Endothelial cell of umbilical vein (primary cell): ENCODE measurements around the gene XPNPEP2. TPM values are rescaled to one million over a fixed set of nuclear protein-coding genes. Genes with fewer than 3 reads are reported as not detected.

Experiments used
- BruUV-seq: library from RNA; stranded (reverse); fragments of 400-500 nt; replicated peaks from 2 replicates; lab custom pipeline; 2021; lab: Mats Ljungman, UMichigan
- CTCF ChIA-PET: fragments of 300-600, 350-600 bp; sonication (Branson Sonifier 250); formaldehyde crosslinking; loops from one replicate; lab custom pipeline; 2021; ENCODE audit warnings: antibody characterized with exemption, inconsistent platforms; lab: Charles Lee
- POLR2A ChIA-PET: fragments of 300-600, 350-600 bp; sonication (Branson Sonifier 250); formaldehyde crosslinking; loops from one replicate; lab custom pipeline; 2021; ENCODE audit warnings: antibody characterized with exemption, inconsistent platforms; lab: Charles Lee
- DNase-seq: peaks from one replicate; pipeline ENCODE4 v3.0.0-alpha.2; 2011; ENCODE audit warnings: low read depth, low spot score
- FAIRE-seq: peaks from 2 replicates; lab custom pipeline; 2011; peaks lifted over from hg19 to GRCh38; lab: Jason Lieb, UNC
- H2AFZ ChIP-seq: 2 replicates; pipeline ENCODE4 v1.6.0; 2012; ENCODE audit warnings: low read depth, low read length, control low read depth, inconsistent platforms
- H3K27ac ChIP-seq: 2 replicates; pipeline ENCODE4 v1.5.1; 2011; ENCODE audit warnings: low read depth, mild to moderate bottlenecking, control low read depth, low read length, moderate library complexity; ENCODE audit not compliant: insufficient read depth
- H3K27me3 ChIP-seq, 2 experiments: 2 replicates each; pipeline versions ENCODE4 v1.6.0 to v1.6.1; 2011; ENCODE audit warnings: low read length in 2 of 2, mixed read lengths in 1 of 2; ENCODE audit not compliant: control insufficient read depth in 2 of 2, insufficient read depth in 2 of 2
- H3K36me3 ChIP-seq, 2 experiments: 2 replicates in 1 of 2; 3 replicates in 1 of 2; pipeline ENCODE4 v1.5.1; 2011; ENCODE audit warnings: low read length in 2 of 2, mild to moderate bottlenecking in 1 of 2, moderate library complexity in 1 of 2; ENCODE audit not compliant: control insufficient read depth in 2 of 2, insufficient read depth in 2 of 2; ENCODE audit errors: extremely low read depth in 1 of 2
- H3K4me1 ChIP-seq: 3 replicates; pipeline ENCODE4 v1.5.1; 2011; ENCODE audit warnings: mild to moderate bottlenecking, low read length; ENCODE audit not compliant: control insufficient read depth, insufficient read depth; ENCODE audit errors: extremely low read depth
- H3K4me2 ChIP-seq: 2 replicates; pipeline ENCODE4 v1.6.1; 2011; ENCODE audit warnings: low read length, control low read depth, mixed read lengths; ENCODE audit not compliant: insufficient read depth
- H3K4me3 ChIP-seq, 3 experiments: fragments of 200-600 bp in 1 of 3; sonication (generic), shearing (Covaris generic) in 1 of 3; replicated peaks in 1 of 3; 2 replicates each; pipeline ENCODE4 v1.5.1; 2011 to 2016; ENCODE audit warnings: control low read depth in 3 of 3, low read length in 3 of 3, mild to moderate bottlenecking in 2 of 3, inconsistent platforms in 1 of 3, low read depth in 1 of 3, moderate library complexity in 1 of 3; ENCODE audit not compliant: insufficient read depth in 1 of 3
- H3K79me2 ChIP-seq: 2 replicates; pipeline ENCODE4 v1.6.0; 2012; ENCODE audit warnings: low read length, inconsistent platforms; ENCODE audit not compliant: control insufficient read depth, insufficient read depth
- H3K9ac ChIP-seq: replicated peaks from 2 replicates; pipeline ENCODE3; 2011; ENCODE audit warnings: low read length, control low read depth; ENCODE audit not compliant: insufficient read depth; ENCODE audit errors: extremely low read depth
- H3K9me1 ChIP-seq: replicated peaks from 3 replicates; pipeline ENCODE4 v1.6.0; 2011; ENCODE audit warnings: mild to moderate bottlenecking, low read length; ENCODE audit not compliant: control insufficient read depth, insufficient read depth; ENCODE audit errors: extremely low read depth
- H3K9me3 ChIP-seq: replicated peaks from 2 replicates; pipeline ENCODE4 v1.5.1; 2012; ENCODE audit warnings: low read length, inconsistent platforms; ENCODE audit not compliant: control insufficient read depth, insufficient read depth
- H4K20me1 ChIP-seq: replicated peaks from 2 replicates; pipeline ENCODE3; 2011; ENCODE audit warnings: mild to moderate bottlenecking, low read length; ENCODE audit not compliant: control insufficient read depth, insufficient read depth; ENCODE audit errors: extremely low read depth
- EZH2 ChIP-seq: IDR thresholded peaks from 2 replicates; pipeline ENCODE4 v1.6.1; 2012; ENCODE audit warnings: borderline replicate concordance, low read depth, mild to moderate bottlenecking, moderate library complexity, low read length, inconsistent platforms; ENCODE audit not compliant: severe bottlenecking
- FOS ChIP-seq: IDR thresholded peaks from 2 replicates; pipeline ENCODE4 v1.6.1; 2011; ENCODE audit warnings: mild to moderate bottlenecking, low read length, moderate library complexity, borderline replicate concordance; ENCODE audit not compliant: insufficient read depth
- GATA2 ChIP-seq: IDR thresholded peaks from 2 replicates; pipeline ENCODE4 v1.7.0; 2011; ENCODE audit warnings: low read depth, mild to moderate bottlenecking, moderate library complexity, mixed read lengths, low read length; ENCODE audit not compliant: insufficient read length, insufficient read depth
- JUN ChIP-seq: IDR thresholded peaks from 2 replicates; pipeline ENCODE4 v1.6.1; 2011; ENCODE audit warnings: borderline replicate concordance, low read depth; ENCODE audit not compliant: insufficient read length, insufficient read depth
- MAX ChIP-seq: IDR thresholded peaks from 2 replicates; pipeline ENCODE4 v1.6.1; 2011; ENCODE audit not compliant: insufficient read depth, insufficient read length
- MYC ChIP-seq: IDR thresholded peaks from one replicate; pipeline ENCODE4 v1.6.1; 2011; ENCODE audit warnings: mild to moderate bottlenecking, low read depth, low read length
- POLR2A ChIP-seq: IDR thresholded peaks from 2 replicates; pipeline ENCODE4 v1.6.1; 2012; ENCODE audit warnings: low read depth, mild to moderate bottlenecking, control low read depth, low read length
- POLR2AphosphoS5 ChIP-seq: IDR thresholded peaks from 2 replicates; pipeline ENCODE4 v1.6.1; 2012; ENCODE audit warnings: low read depth, mild to moderate bottlenecking, control low read depth, low read length, moderate library complexity; ENCODE audit not compliant: insufficient read depth
- dilution Hi-C: fragments of 300-500 bp; cut with MboI; formaldehyde crosslinking; loops from one replicate; pipeline ENCODE4 v1.15.0; 2019; ENCODE audit warnings: low sequenced_read_pairs; ENCODE audit not compliant: extremely low pct_ligation_motif_present
- intact Hi-C: fragments of 100-400 bp; cut with micrococcal nuclease; formaldehyde crosslinking; loops from one replicate; pipeline ENCODE4 v1.10.0; 2022
- polyA plus RNA-seq, 4 experiments: library from polyadenylated mRNA; depleted of rRNA in 3 of 4; stranded (reverse) in 3 of 4; unstranded in 1 of 4; fragments of >200 nt; gene quantifications; 2 replicates each; pipeline versions ENCODE4 v1.2.1 to v1.2.3, GENCODE V29; 2011 to 2012; ENCODE audit warnings: missing spikeins in 1 of 4
- total RNA-seq: library from RNA; stranded (reverse); gene quantifications from 2 replicates; pipeline ENCODE4 v1.2.3, GENCODE V29; 2021
- TF ChIP-seq, protein P1 (sequence below), 2 donors: IDR thresholded peaks; 1 replicate in 1 of 2; 2 replicates in 1 of 2; pipeline ENCODE4 v1.5.1; 2011; ENCODE audit warnings: low read length in 2 of 2, mild to moderate bottlenecking in 2 of 2, moderate library complexity in 2 of 2, control low read depth in 1 of 2, inconsistent platforms in 1 of 2, low read depth in 1 of 2; ENCODE audit not compliant: insufficient read depth in 1 of 2; ENCODE audit errors: extremely low read depth in 1 of 2

The XPNPEP2 gene
- total and polyA plus RNA-seq, 2 donors (not counting 3 experiments of a cell fraction or from before 2014, with no cell fraction given) = 0.04 TPM; not detected in 1

DNA sequence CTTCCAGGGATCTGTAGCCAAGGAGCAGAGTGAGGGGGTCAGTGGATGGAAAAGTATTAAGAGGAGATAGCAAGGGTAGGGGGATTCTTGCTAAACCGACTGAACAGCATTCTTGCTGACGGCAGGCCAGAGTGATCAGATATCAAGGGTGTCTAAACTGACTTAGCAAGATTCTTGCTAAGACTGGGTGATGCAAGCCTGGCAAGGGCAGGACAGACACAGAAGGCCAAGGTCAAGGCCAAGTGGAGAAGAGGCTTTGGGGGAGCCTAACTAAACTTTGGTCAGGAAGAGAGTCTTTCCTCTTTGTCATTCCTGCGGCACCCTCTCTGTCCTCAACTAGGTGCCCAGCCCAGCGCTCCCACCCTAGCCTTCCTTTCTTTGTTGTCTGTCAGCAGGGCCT is 799 bp downstream of the XPNPEP2 start:
- intact Hi-C loops = no loop called here
- H3K9me3 ChIP-seq = no peaks in the 10 kb centered on the region
- BruUV-seq = no TSS peak
- FAIRE-seq (no peak), DNase-seq (no peak)
- peaks cover 0 to 4% of the 10 kb centered on the region in 2 experiments for H3K27me3 ChIP-seq
- H3K79me2 ChIP-seq = no peaks in the 10 kb centered on the region
- TF ChIP-seq POLR2AphosphoS5 (no peak), GATA2 (no peak), FOS (no peak), EZH2 (no peak), MAX (no peak), JUN (no peak), MYC (no peak), POLR2A (no peak)
- TF ChIP-seq, protein P1, sequence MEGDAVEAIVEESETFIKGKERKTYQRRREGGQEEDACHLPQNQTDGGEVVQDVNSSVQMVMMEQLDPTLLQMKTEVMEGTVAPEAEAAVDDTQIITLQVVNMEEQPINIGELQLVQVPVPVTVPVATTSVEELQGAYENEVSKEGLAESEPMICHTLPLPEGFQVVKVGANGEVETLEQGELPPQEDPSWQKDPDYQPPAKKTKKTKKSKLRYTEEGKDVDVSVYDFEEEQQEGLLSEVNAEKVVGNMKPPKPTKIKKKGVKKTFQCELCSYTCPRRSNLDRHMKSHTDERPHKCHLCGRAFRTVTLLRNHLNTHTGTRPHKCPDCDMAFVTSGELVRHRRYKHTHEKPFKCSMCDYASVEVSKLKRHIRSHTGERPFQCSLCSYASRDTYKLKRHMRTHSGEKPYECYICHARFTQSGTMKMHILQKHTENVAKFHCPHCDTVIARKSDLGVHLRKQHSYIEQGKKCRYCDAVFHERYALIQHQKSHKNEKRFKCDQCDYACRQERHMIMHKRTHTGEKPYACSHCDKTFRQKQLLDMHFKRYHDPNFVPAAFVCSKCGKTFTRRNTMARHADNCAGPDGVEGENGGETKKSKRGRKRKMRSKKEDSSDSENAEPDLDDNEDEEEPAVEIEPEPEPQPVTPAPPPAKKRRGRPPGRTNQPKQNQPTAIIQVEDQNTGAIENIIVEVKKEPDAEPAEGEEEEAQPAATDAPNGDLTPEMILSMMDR (IDR thresholded peaks at IDR 0.05; ENCODE audit: extremely low read depth in 1 of 2, insufficient read depth in 1 of 2, low read depth in 1 of 2, low read length in 2 of 2) = no peak
- dilution Hi-C loops = no loop called here
- no peaks in the 10 kb centered on the region for H3K4me1 ChIP-seq
- no peaks in the 10 kb centered on the region for H3K36me3 ChIP-seq
- H3K4me2 ChIP-seq = no peak overlapping the region
- no peak overlapping the region for H3K27ac ChIP-seq
- POLR2A ChIA-PET = no interaction called here
- no peak overlapping the region for H3K9ac ChIP-seq
- no peaks in the 10 kb centered on the region for H3K9me1 ChIP-seq
- CTCF ChIA-PET = no interaction called here
- no peak overlapping the region for H3K4me3 ChIP-seq
- H4K20me1 ChIP-seq = no peaks in the 10 kb centered on the region
- no peak overlapping the region for H2AFZ ChIP-seq
